ENCODE measurements around the gene NUP214.
"Not testable (repeated sequence)": the region's sequence is repeated elsewhere in the genome, so short reads cannot be mapped to it uniquely, and the experiment has no call there.

NUP214 gene

GRCh38 chr9:131206495-131206894 is 81.1 kb downstream of the NUP214 start:
- Histone ChIP-seq H3K79me2 (no peaks in the 10 kb centered on the region), H3K9ac (no peak overlapping the region), H2AFZ (no peak overlapping the region), H3K27me3 (ENCODE audit: control insufficient read depth, insufficient read depth, low read length) (no peaks in the 10 kb centered on the region), H3K4me3 (ENCODE audit: low read depth, low read length) (no peak overlapping the region), H3K4me1 (no peaks in the 10 kb centered on the region), H3K4me2 (ENCODE audit: low read length) (no peak overlapping the region), H3K27ac (no peak overlapping the region), H3K36me3 (ENCODE audit: control insufficient read depth, insufficient read depth, low read length) (no peaks in the 10 kb centered on the region), H3K9me3 (ENCODE audit: control insufficient read depth, low read length) (no peaks in the 10 kb centered on the region)
- TF ChIP-seq CTCF (IDR thresholded peaks at IDR 0.05): no peak

GRCh38 chr9:131211920-131212319 is 86.5 kb downstream of the NUP214 start:
- H2AFZ ChIP-seq; H3K27me3 ChIP-seq (ENCODE audit: control insufficient read depth, insufficient read depth, low read length); H3K79me2 ChIP-seq; H3K36me3 ChIP-seq (ENCODE audit: control insufficient read depth, insufficient read depth, low read length); H3K9me3 ChIP-seq (ENCODE audit: control insufficient read depth, low read length); H3K27ac ChIP-seq; H3K4me2 ChIP-seq (ENCODE audit: low read length); H3K9ac ChIP-seq; H3K4me3 ChIP-seq (ENCODE audit: low read depth, low read length); H3K4me1 ChIP-seq: not testable (repeated sequence)

GRCh38 chr9:131214286-131214856 is 89.0 kb downstream of the NUP214 start:
- H3K36me3 ChIP-seq (ENCODE audit: control insufficient read depth, insufficient read depth, low read length): no peaks in the 10 kb centered on the region
- H3K9me3 ChIP-seq (ENCODE audit: control insufficient read depth, low read length): no peaks in the 10 kb centered on the region
- H3K27ac ChIP-seq: no peak overlapping the region
- H3K9ac ChIP-seq: no peak overlapping the region
- no peak overlapping the region for H3K4me3 ChIP-seq (ENCODE audit: low read depth, low read length)
- no peaks in the 10 kb centered on the region for H3K79me2 ChIP-seq
- H3K4me1 ChIP-seq: peaks cover 2% of the 10 kb centered on the region
- H3K27me3 ChIP-seq (ENCODE audit: control insufficient read depth, insufficient read depth, low read length): no peaks in the 10 kb centered on the region
- H2AFZ ChIP-seq: no peak overlapping the region
- no peak for TF ChIP-seq CTCF (IDR thresholded peaks at IDR 0.05)
- H3K4me2 ChIP-seq (ENCODE audit: low read length): no peak overlapping the region

GRCh38 chr9:131214876-131215275 is 89.5 kb downstream of the NUP214 start:
- no peak overlapping the region for H3K4me3 ChIP-seq (ENCODE audit: low read depth, low read length)
- H2AFZ ChIP-seq: no peak overlapping the region
- no peak overlapping the region for H3K9ac ChIP-seq
- no peaks in the 10 kb centered on the region for H3K9me3 ChIP-seq (ENCODE audit: control insufficient read depth, low read length)
- TF ChIP-seq CTCF (IDR thresholded peaks at IDR 0.05): no peak
- H3K27ac ChIP-seq: no peak overlapping the region
- H3K36me3 ChIP-seq (ENCODE audit: control insufficient read depth, insufficient read depth, low read length): no peaks in the 10 kb centered on the region
- H3K4me1 ChIP-seq: peaks cover 2% of the 10 kb centered on the region
- no peaks in the 10 kb centered on the region for H3K27me3 ChIP-seq (ENCODE audit: control insufficient read depth, insufficient read depth, low read length)
- no peak overlapping the region for H3K4me2 ChIP-seq (ENCODE audit: low read length)
- H3K79me2 ChIP-seq: no peaks in the 10 kb centered on the region

GRCh38 chr9:131216806-131217205 is 91.4 kb downstream of the NUP214 start:
- Histone ChIP-seq H3K36me3 (ENCODE audit: control insufficient read depth, insufficient read depth, low read length) (no peaks in the 10 kb centered on the region), H3K4me1 (peaks cover 2% of the 10 kb centered on the region), H3K4me2 (ENCODE audit: low read length) (no peak overlapping the region), H3K9ac (no peak overlapping the region), H3K79me2 (no peaks in the 10 kb centered on the region), H3K27ac (no peak overlapping the region), H3K9me3 (ENCODE audit: control insufficient read depth, low read length) (no peaks in the 10 kb centered on the region), H2AFZ (no peak overlapping the region), H3K27me3 (ENCODE audit: control insufficient read depth, insufficient read depth, low read length) (no peaks in the 10 kb centered on the region), H3K4me3 (ENCODE audit: low read depth, low read length) (no peak overlapping the region)
- TF ChIP-seq CTCF (IDR thresholded peaks at IDR 0.05): no peak

All from parathyroid adenoma (tissue), 2 donors.